A673 (cell line): ENCODE results near the gene JKAMP. TPM values are rescaled to one million over a fixed set of nuclear protein-coding genes. Genes with fewer than 3 reads are reported as not detected.

Source experiments
- BruUV-seq: library from RNA; stranded (reverse); fragments of 400-500 nt; replicated peaks from 2 replicates; lab custom pipeline; 2021; lab: Mats Ljungman, UMichigan
- CTCF ChIA-PET: fragments of 300-600 bp; sonication (Branson Sonifier 250); formaldehyde crosslinking; loops from one replicate; lab custom pipeline; 2022; ENCODE audit warnings: antibody characterized with exemption; lab: Charles Lee
- POLR2A ChIA-PET: fragments of 300-600 bp; sonication (Branson Sonifier 250); formaldehyde crosslinking; loops from one replicate; lab custom pipeline; 2022; ENCODE audit warnings: antibody characterized with exemption; ENCODE audit not compliant: low non-redundant PET; lab: Charles Lee
- DNase-seq: peaks from one replicate; pipeline ENCODE4 v3.0.0-alpha.2; 2015; ENCODE audit warnings: low spot score
- H3K27ac ChIP-seq: fragments of 200-600 bp; sonication (generic); 2 replicates; pipeline ENCODE4 v1.5.1; 2016; ENCODE audit warnings: mixed run types, low read depth, mild to moderate bottlenecking, mixed read lengths, antibody characterized with exemption, low read length; ENCODE audit not compliant: poor library complexity, severe bottlenecking
- H3K27me3 ChIP-seq: fragments of 200-600 bp; sonication (generic); replicated peaks from 2 replicates; pipeline ENCODE4 v1.6.1; 2017; ENCODE audit warnings: mixed run types, low read depth, mild to moderate bottlenecking, mixed read lengths, antibody characterized with exemption, low read length; ENCODE audit not compliant: insufficient read depth, poor library complexity
- H3K36me3 ChIP-seq: fragments of 200-600 bp; sonication (generic); 2 replicates; pipeline ENCODE4 v1.6.1; 2016; ENCODE audit warnings: mixed run types, mild to moderate bottlenecking, mixed read lengths, antibody characterized with exemption, low read length; ENCODE audit not compliant: insufficient read depth, poor library complexity, severe bottlenecking
- H3K4me1 ChIP-seq: fragments of 200-600 bp; sonication (generic); 2 replicates; pipeline ENCODE4 v1.6.1; 2017; ENCODE audit warnings: mixed run types, mild to moderate bottlenecking, mixed read lengths, antibody characterized with exemption, low read length; ENCODE audit not compliant: insufficient read depth, poor library complexity, severe bottlenecking
- H3K4me3 ChIP-seq: fragments of 200-600 bp; sonication (generic); 2 replicates; pipeline ENCODE4 v1.5.1; 2016; ENCODE audit warnings: low read depth, mixed run types, mild to moderate bottlenecking, mixed read lengths, low read length; ENCODE audit not compliant: poor library complexity, severe bottlenecking
- H3K9me3 ChIP-seq: fragments of 200-600 bp; sonication (generic); 2 replicates; pipeline ENCODE4 v1.6.1; 2016; ENCODE audit warnings: mixed run types, low read depth, mild to moderate bottlenecking, mixed read lengths, antibody characterized with exemption, low read length; ENCODE audit not compliant: poor library complexity, severe bottlenecking
- EZH2 ChIP-seq: fragments of 200-600 bp; sonication (generic); IDR thresholded peaks from 2 replicates; pipeline ENCODE4 v1.6.1; 2017; ENCODE audit warnings: borderline replicate concordance, low read depth, mild to moderate bottlenecking, mixed read lengths, antibody characterized with exemption, low read length; ENCODE audit not compliant: poor library complexity, severe bottlenecking
- intact Hi-C: fragments of 100-400 bp; cut with micrococcal nuclease; formaldehyde crosslinking; loops from one replicate; pipeline ENCODE4 v1.10.0; 2022; ENCODE audit not compliant: unreplicated experiment
- total RNA-seq: library from RNA; stranded (reverse); gene quantifications from 2 replicates; pipeline ENCODE4 v1.2.3, GENCODE V29; 2021
- TF ChIP-seq, protein P1 (sequence below): fragments of 300-800, 200-600 bp; sonication (generic); conservative IDR thresholded peaks from 2 replicates; pipeline ENCODE4 v1.5.1; 2017; ENCODE audit warnings: low read depth, mild to moderate bottlenecking, antibody characterized with exemption, low read length, moderate library complexity, mixed read lengths

Gene JKAMP
- total RNA-seq, 1 experiment from 2014 or later, result 51.6 TPM

DNA sequence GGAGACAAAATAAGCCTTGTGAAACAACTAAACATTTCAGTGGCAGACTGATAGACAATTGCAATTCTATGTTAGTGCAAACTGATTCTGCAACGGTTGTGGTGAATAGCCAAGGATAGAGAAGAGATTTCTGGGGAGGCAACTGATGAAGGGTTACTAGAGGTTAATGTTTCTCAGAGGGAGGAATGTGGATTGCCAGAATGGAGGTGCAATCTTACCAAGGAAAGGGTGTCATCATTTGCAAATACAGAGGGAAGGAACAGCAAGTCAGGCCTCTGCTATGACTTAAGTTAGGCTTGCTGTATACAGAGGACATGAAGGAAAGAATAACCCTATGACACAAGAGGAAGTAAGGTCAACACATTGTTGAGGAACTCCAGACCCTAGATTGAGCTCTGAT lies 56.5 kb downstream of the JKAMP start:
- ChIA-PET POLR2A (no interaction called here), CTCF (no interaction called here)
- Histone ChIP-seq H3K4me1 (peaks cover 16% of the 10 kb centered on the region), H3K4me3 (no peak overlapping the region), H3K36me3 (no peaks in the 10 kb centered on the region), H3K9me3 (no peaks in the 10 kb centered on the region), H3K27me3 (no peaks in the 10 kb centered on the region), H3K27ac (no peak overlapping the region)
- intact Hi-C loops, result no loop called here
- BruUV-seq, result no TSS peak
- no peak for DNase-seq
- no peak for TF ChIP-seq EZH2
- TF ChIP-seq, protein P1, sequence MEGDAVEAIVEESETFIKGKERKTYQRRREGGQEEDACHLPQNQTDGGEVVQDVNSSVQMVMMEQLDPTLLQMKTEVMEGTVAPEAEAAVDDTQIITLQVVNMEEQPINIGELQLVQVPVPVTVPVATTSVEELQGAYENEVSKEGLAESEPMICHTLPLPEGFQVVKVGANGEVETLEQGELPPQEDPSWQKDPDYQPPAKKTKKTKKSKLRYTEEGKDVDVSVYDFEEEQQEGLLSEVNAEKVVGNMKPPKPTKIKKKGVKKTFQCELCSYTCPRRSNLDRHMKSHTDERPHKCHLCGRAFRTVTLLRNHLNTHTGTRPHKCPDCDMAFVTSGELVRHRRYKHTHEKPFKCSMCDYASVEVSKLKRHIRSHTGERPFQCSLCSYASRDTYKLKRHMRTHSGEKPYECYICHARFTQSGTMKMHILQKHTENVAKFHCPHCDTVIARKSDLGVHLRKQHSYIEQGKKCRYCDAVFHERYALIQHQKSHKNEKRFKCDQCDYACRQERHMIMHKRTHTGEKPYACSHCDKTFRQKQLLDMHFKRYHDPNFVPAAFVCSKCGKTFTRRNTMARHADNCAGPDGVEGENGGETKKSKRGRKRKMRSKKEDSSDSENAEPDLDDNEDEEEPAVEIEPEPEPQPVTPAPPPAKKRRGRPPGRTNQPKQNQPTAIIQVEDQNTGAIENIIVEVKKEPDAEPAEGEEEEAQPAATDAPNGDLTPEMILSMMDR, result no peak

DNA sequence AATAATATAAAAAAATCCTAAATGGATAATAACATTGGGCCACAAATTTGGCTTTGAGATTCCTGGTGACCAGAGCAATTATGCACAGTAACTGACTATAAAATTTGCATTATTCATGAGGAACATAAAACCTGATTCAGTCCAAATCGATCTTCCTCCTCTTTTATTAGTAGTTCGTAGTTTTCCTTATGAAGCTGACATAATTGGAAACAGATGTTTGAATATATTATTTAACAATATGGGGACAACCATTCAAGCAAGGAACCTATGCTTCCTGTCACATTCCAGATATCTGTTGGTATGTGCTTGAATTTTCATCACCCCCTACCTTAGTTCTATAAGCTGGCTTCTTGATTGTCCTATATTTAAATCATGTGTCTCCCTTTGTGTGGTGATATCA lies 57.4 kb downstream of the JKAMP start:
- no peak overlapping the region for H3K4me3 ChIP-seq
- ChIA-PET POLR2A (no interaction called here), CTCF (interaction anchor here (0.5 kb wide), 1 partner anchor 29 kb away, joined by 5 read pairs; no protein-coding TSS in a partner anchor)
- intact Hi-C loops, result no loop called here
- H3K4me1 ChIP-seq, result peaks cover 16% of the 10 kb centered on the region
- no peaks in the 10 kb centered on the region for H3K9me3 ChIP-seq
- peak; percentile 51 for DNase-seq
- no peaks in the 10 kb centered on the region for H3K27me3 ChIP-seq
- H3K36me3 ChIP-seq, result no peaks in the 10 kb centered on the region
- BruUV-seq, result no TSS peak
- TF ChIP-seq EZH2, result no peak
- TF ChIP-seq, protein P1, result no peak
- peak overlapping the region; percentile 13 for H3K27ac ChIP-seq

DNA sequence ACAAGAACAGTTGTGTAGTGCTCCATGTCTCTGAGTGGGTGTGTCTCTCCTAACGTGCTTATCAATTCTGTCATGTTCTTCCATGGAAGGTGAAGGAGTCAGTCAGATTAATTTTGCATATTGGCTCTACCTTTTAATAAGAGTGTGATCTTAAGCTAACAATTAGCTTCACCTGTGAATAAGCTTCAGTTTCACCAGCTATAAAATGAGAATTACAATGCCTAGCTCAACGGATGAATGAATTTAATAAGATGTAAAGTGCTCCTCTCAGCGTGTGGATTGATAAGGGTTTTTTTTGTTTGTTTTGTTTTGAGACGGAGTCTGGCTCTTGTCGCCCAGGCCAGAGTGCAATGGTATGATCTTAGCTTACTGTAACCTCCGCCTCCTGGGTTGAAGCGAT lies 59.6 kb downstream of the JKAMP start:
- Histone ChIP-seq H3K4me3 (no peak overlapping the region), H3K27me3 (no peaks in the 10 kb centered on the region), H3K27ac (no peak overlapping the region), H3K9me3 (no peaks in the 10 kb centered on the region), H3K36me3 (no peaks in the 10 kb centered on the region), H3K4me1 (peaks cover 16% of the 10 kb centered on the region)
- intact Hi-C loops, result no loop called here
- CTCF ChIA-PET, result no interaction called here
- POLR2A ChIA-PET, result interaction anchor here (0.6 kb wide), 1 partner anchor 16 kb away, joined by 3 read pairs; no protein-coding TSS in a partner anchor
- BruUV-seq, result no TSS peak
- DNase-seq, result no peak
- TF ChIP-seq, protein P1, result no peak
- TF ChIP-seq EZH2, result no peak
